B cell (primary cell): ENCODE data around the gene TTLL11. TPM values are rescaled to one million over a fixed set of nuclear protein-coding genes. Genes with fewer than 3 reads are reported as not detected.

Experiments used
- ATAC-seq: fragments of 200-7000 bp; cut with Tn5 transposase; one replicate; pipeline ENCODE4 v1.10.0; 2021; ENCODE audit warnings: low read depth, mild to moderate bottlenecking, moderate number of reproducible peaks, moderate library complexity
- CTCF ChIA-PET: fragments of 350-600 bp; sonication (Branson Sonifier 250); formaldehyde crosslinking; loops from one replicate; lab custom pipeline; 2021; ENCODE audit warnings: antibody characterized with exemption, inconsistent platforms; lab: Charles Lee
- POLR2A ChIA-PET: fragments of 350-600 bp; sonication (Branson Sonifier 250); formaldehyde crosslinking; loops from one replicate; lab custom pipeline; 2021; ENCODE audit warnings: antibody characterized with exemption; lab: Charles Lee
- DNase-seq: peaks from one replicate; pipeline ENCODE4 v3.0.0; 2013
- H2AFZ ChIP-seq: 2 replicates; pipeline ENCODE4 v1.6.1; 2012; ENCODE audit warnings: mild to moderate bottlenecking, low read depth, low read length; ENCODE audit not compliant: insufficient read depth, poor library complexity, severe bottlenecking
- H3K27ac ChIP-seq, 2 donors: 1 replicate in 1 of 2; 2 replicates in 1 of 2; pipeline ENCODE4 v1.5.1; 2012 to 2013; ENCODE audit warnings: low read length in 2 of 2, mild to moderate bottlenecking in 2 of 2, moderate library complexity in 1 of 2
- H3K27me3 ChIP-seq, 4 experiments: fragments of 200-600 bp in 1 of 4; sonication (generic) in 1 of 4; replicated peaks in 1 of 4; 1 replicate in 2 of 4; 2 replicates in 2 of 4; pipeline versions ENCODE4 v1.6.1 to v1.7.0; 2013 to 2016; ENCODE audit warnings: low read length in 3 of 4, mild to moderate bottlenecking in 2 of 4, mixed read lengths in 1 of 4, moderate library complexity in 1 of 4; ENCODE audit not compliant: insufficient read depth in 4 of 4, control insufficient read depth in 3 of 4; ENCODE audit errors: control extremely low read depth in 1 of 4
- H3K36me3 ChIP-seq, 2 experiments: replicated peaks in 1 of 2; 1 replicate in 1 of 2; 2 replicates in 1 of 2; pipeline versions ENCODE4 v1.6.1 to v1.7.1; 2013; ENCODE audit warnings: low read length in 1 of 2; ENCODE audit not compliant: insufficient read depth in 2 of 2, control insufficient read depth in 1 of 2; ENCODE audit errors: control extremely low read depth in 1 of 2, extremely low read depth in 1 of 2
- H3K4me1 ChIP-seq, 2 donors: fragments of 200-600 bp in 1 of 2; sonication (generic) in 1 of 2; 1 replicate in 1 of 2; 2 replicates in 1 of 2; pipeline versions ENCODE4 v1.5.1 to v1.6.1; 2013 to 2017; ENCODE audit warnings: low read length in 2 of 2; ENCODE audit not compliant: control insufficient read depth in 2 of 2, insufficient read depth in 2 of 2
- H3K4me2 ChIP-seq: replicated peaks from 2 replicates; pipeline ENCODE3; 2012; ENCODE audit warnings: mild to moderate bottlenecking, low read depth, low read length; ENCODE audit not compliant: poor library complexity, severe bottlenecking
- H3K4me3 ChIP-seq, 5 experiments: fragments of 200-600 bp in 1 of 5; sonication (generic) in 1 of 5; 1 replicate in 3 of 5; 2 replicates in 2 of 5; pipeline versions ENCODE4 v1.5.1 to v1.7.0; 2011 to 2016; ENCODE audit warnings: low read length in 4 of 5, mild to moderate bottlenecking in 4 of 5, low read depth in 2 of 5, control low read depth in 1 of 5, moderate library complexity in 1 of 5; ENCODE audit not compliant: insufficient read depth in 1 of 5; ENCODE audit errors: control extremely low read depth in 1 of 5, extremely low read depth in 1 of 5
- H3K79me2 ChIP-seq: fragments of 200-600 bp; sonication (generic); one replicate; pipeline ENCODE4 v1.6.0; 2016; ENCODE audit warnings: low read length; ENCODE audit not compliant: control insufficient read depth, insufficient read depth
- H3K9ac ChIP-seq: fragments of 200-600 bp; sonication (generic); 2 replicates; pipeline ENCODE4 v1.6.1; 2017; ENCODE audit warnings: mild to moderate bottlenecking, low read length, moderate library complexity
- H3K9me3 ChIP-seq, 3 donors: one replicate each; pipeline versions ENCODE4 v1.6.1 to v1.7.1; 2013; ENCODE audit warnings: low read length in 2 of 3; ENCODE audit not compliant: control insufficient read depth in 2 of 3, insufficient read depth in 1 of 3; ENCODE audit errors: control extremely low read depth in 1 of 3
- H4K20me1 ChIP-seq: 2 replicates; pipeline ENCODE4 v1.6.0; 2012; ENCODE audit warnings: mild to moderate bottlenecking, low read length; ENCODE audit not compliant: insufficient read depth, control insufficient read depth, poor library complexity, severe bottlenecking
- H3K27ac Mint-ChIP-seq: one replicate; pipeline ENCODE4 v1.8.0; 2021; ENCODE audit warnings: mixed read lengths
- H3K27me3 Mint-ChIP-seq: one replicate; pipeline ENCODE4 v1.8.0; 2021; ENCODE audit warnings: mixed read lengths
- H3K4me1 Mint-ChIP-seq: one replicate; pipeline ENCODE4 v1.8.0; 2021; ENCODE audit warnings: mixed read lengths
- H3K4me3 Mint-ChIP-seq: one replicate; pipeline ENCODE4 v1.8.0; 2021; ENCODE audit warnings: mixed read lengths
- H3K9me3 Mint-ChIP-seq: one replicate; pipeline ENCODE4 v1.8.0; 2022; ENCODE audit warnings: mixed read lengths; ENCODE audit not compliant: insufficient read depth
- CTCF ChIP-seq: fragments of 200-600 bp; IDR thresholded peaks from one replicate; pipeline ENCODE4 v1.8.0; 2022; ENCODE audit warnings: antibody characterized with exemption, mild to moderate bottlenecking
- EZH2 ChIP-seq: IDR thresholded peaks from 2 replicates; pipeline ENCODE4 v1.6.1; 2012; ENCODE audit warnings: borderline replicate concordance, low read depth, mild to moderate bottlenecking, moderate library complexity, low read length; ENCODE audit not compliant: insufficient read depth, poor library complexity, severe bottlenecking
- WGBS: methylation state at CpG from one replicate; pipeline ENCODE4 v1.1.5; 2013; ENCODE audit warnings: missing lambda C conversion rate; ENCODE audit not compliant: insufficient coverage; 5-methylcytosine and 5-hydroxymethylcytosine counted together
- intact Hi-C: fragments of 100-400 bp; cut with micrococcal nuclease; formaldehyde crosslinking; loops from one replicate; pipeline ENCODE4 v1.10.0; 2022
- polyA plus RNA-seq: library from polyadenylated mRNA; depleted of rRNA; stranded (reverse); fragments of >200 nt; gene quantifications from 2 replicates; pipeline ENCODE4 v1.2.3, GENCODE V29; 2012
- small RNA-seq: library from RNA; depleted of rRNA; stranded (forward); fragments of <200 nt; gene quantifications from one replicate; pipeline ENCODE3, GENCODE V24; 2012; ENCODE audit warnings: low replicate concordance, low read depth; ENCODE audit not compliant: insufficient read length
- total RNA-seq, 2 donors: library from RNA; stranded (reverse); fragments of 120-200 nt in 1 of 2; gene quantifications; 1 replicate in 1 of 2; 2 replicates in 1 of 2; pipeline versions ENCODE4 v1.2.3 to v1.2.4, GENCODE V29; 2013 to 2022

Gene TTLL11
- total and polyA plus RNA-seq, 2 donors (not counting 1 experiment from before 2014, with no cell fraction given) = 3.6 to 3.8 TPM

DNA sequence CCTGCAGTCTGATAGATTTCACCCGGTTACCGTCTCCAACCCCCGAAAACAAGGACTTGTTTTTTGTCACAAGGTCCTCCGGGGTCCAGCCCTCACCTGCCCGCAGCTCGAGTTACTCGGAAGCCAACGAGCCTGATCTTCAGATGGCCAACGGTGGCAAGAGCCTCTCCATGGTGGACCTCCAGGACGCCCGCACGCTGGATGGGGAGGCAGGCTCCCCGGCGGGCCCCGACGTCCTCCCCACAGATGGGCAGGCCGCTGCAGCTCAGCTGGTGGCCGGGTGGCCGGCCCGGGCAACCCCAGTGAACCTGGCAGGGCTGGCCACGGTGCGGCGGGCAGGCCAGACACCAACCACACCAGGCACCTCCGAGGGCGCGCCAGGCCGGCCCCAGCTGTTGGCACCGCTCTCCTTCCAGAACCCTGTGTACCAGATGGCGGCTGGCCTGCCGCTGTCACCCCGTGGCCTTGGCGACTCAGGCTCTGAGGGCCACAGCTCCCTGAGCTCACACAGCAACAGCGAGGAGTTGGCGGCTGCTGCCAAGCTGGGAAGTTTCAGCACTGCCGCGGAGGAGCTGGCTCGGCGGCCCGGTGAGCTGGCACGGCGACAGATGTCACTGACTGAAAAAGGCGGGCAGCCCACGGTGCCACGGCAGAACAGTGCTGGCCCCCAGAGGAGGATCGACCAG is 320.4 kb downstream of the TTLL11 start:
- peaks cover 3% of the 10 kb centered on the region for H3K4me1 Mint-ChIP-seq
- no peaks in the 10 kb centered on the region for H3K27me3 ChIP-seq
- ChIA-PET POLR2A (no interaction called here), CTCF (no interaction called here)
- no peaks in the 10 kb centered on the region for H3K9me3 Mint-ChIP-seq
- DNase-seq (no peak), ATAC-seq (no peak)
- intact Hi-C loops = no loop called here
- H3K27ac ChIP-seq = no peak overlapping the region
- no peak overlapping the region for H3K4me2 ChIP-seq
- no peaks in the 10 kb centered on the region for H3K27me3 Mint-ChIP-seq
- TF ChIP-seq EZH2 (no peak), CTCF (no peak)
- no peak overlapping the region for H2AFZ ChIP-seq
- no peak overlapping the region for H3K9ac ChIP-seq
- no peak overlapping the region for H3K4me3 ChIP-seq
- no peak overlapping the region for H3K4me3 Mint-ChIP-seq
- no peaks in the 10 kb centered on the region for H3K79me2 ChIP-seq
- H3K27ac Mint-ChIP-seq = no peak overlapping the region
- H3K36me3 ChIP-seq = no peaks in the 10 kb centered on the region
- H4K20me1 ChIP-seq = no peaks in the 10 kb centered on the region
- H3K4me1 ChIP-seq = no peaks in the 10 kb centered on the region
- WGBS = 95% methylated on average over 43 of the region's 45 CpGs
- H3K9me3 ChIP-seq = peaks cover 0 to under 1% (median 0%) of the 10 kb centered on the region in 3 donors

Small RNA genes within 50 kb of the gene (small RNA-seq; reads per million reads assigned to genes)
- gene MIR4478 = not detected

Other genes with a start within 250 kb of the TTLL11 start
- 12.7 and 15.7 TPM in 2 replicates for gene NDUFA8, start 66.5 kb upstream of the TTLL11 start, total RNA-seq
- gene NDUFA8, start 66.5 kb upstream of the TTLL11 start, polyA plus RNA-seq = 10.6 and 11.1 TPM in 2 replicates
- gene MORN5, start 66.6 kb upstream of the TTLL11 start, total RNA-seq = not detected in 2 replicates
- gene MORN5, start 66.6 kb upstream of the TTLL11 start, polyA plus RNA-seq = not detected in 2 replicates
- not detected in 2 replicates for gene LHX6, start 135.6 kb upstream of the TTLL11 start, total RNA-seq
- gene LHX6, start 135.6 kb upstream of the TTLL11 start, polyA plus RNA-seq = 0.03 and 0.04 TPM in 2 replicates
- 12.4 and 15.7 TPM in 2 replicates for gene RBM18, start 171.5 kb upstream of the TTLL11 start, total RNA-seq
- gene RBM18, start 171.5 kb upstream of the TTLL11 start, polyA plus RNA-seq = 9.7 and 13.4 TPM in 2 replicates
- gene MRRF, start 171.6 kb upstream of the TTLL11 start, total RNA-seq = 44.1 and 44.9 TPM in 2 replicates
- 38.6 TPM in 2 replicates for gene MRRF, start 171.6 kb upstream of the TTLL11 start, polyA plus RNA-seq